SK-N-SH (cell line): ENCODE data around the gene SH2D5. TPM values are rescaled to one million over a fixed set of nuclear protein-coding genes. Genes with fewer than 3 reads are reported as not detected.

ENCODE experiments used
- CTCF ChIA-PET: fragments of 300-600, 350-600 bp; formaldehyde crosslinking; extraction: SDS; loops from one replicate; lab custom pipeline; 2021; lab: Yijun Ruan, JAX
- POLR2A ChIA-PET: fragments of 350-600 bp; sonication (Branson Sonifier 250); formaldehyde crosslinking; extraction: SDS; loops from one replicate; lab custom pipeline; 2020; ENCODE audit warnings: antibody characterized with exemption, inconsistent platforms; lab: Yijun Ruan, JAX
- DNase-seq: peaks from one replicate; pipeline ENCODE4 v3.0.0; 2012
- H2AFZ ChIP-seq: fragments of 200-600 bp; sonication (generic); 2 replicates; pipeline ENCODE4 v1.8.1; 2016; ENCODE audit warnings: antibody characterized with exemption, mild to moderate bottlenecking, low read depth
- H3F3A ChIP-seq: fragments of 200-600 bp; sonication (generic); replicated peaks from 2 replicates; pipeline ENCODE3; 2016; ENCODE audit warnings: antibody characterized with exemption, mild to moderate bottlenecking; ENCODE audit not compliant: insufficient read depth
- H3K27ac ChIP-seq, 2 experiments: fragments of 200-500 bp in 1 of 2; fragments of 200-600 bp in 1 of 2; sonication (Bioruptor generic) in 1 of 2; sonication (generic), shearing (Covaris generic) in 1 of 2; 2 replicates each; pipeline versions ENCODE4 v1.5.1 to v1.6.1; 2014 to 2016; ENCODE audit warnings: low read depth in 2 of 2, inconsistent platforms in 1 of 2, low read length in 1 of 2, mild to moderate bottlenecking in 1 of 2, mixed read lengths in 1 of 2
- H3K27me3 ChIP-seq: fragments of 200-600 bp; sonication (generic), shearing (Covaris generic); 2 replicates; pipeline ENCODE4 v1.6.1; 2016; ENCODE audit warnings: mixed run types; ENCODE audit not compliant: insufficient read depth
- H3K36me3 ChIP-seq, 2 experiments: fragments of 200-500 bp in 1 of 2; fragments of 200-600 bp in 1 of 2; sonication (Bioruptor generic) in 1 of 2; sonication (generic) in 1 of 2; replicated peaks in 1 of 2; 2 replicates each; pipeline versions ENCODE3 to v1.5.1; 2014 to 2016; ENCODE audit warnings: low read length in 1 of 2, mild to moderate bottlenecking in 1 of 2; ENCODE audit not compliant: insufficient read depth in 2 of 2, control insufficient read depth in 1 of 2
- H3K4me1 ChIP-seq, 2 experiments: fragments of 200-500 bp in 1 of 2; fragments of 200-600 bp in 1 of 2; sonication (Bioruptor generic) in 1 of 2; sonication (generic), shearing (Covaris generic) in 1 of 2; 2 replicates each; pipeline versions ENCODE4 v1.5.1 to v1.6.1; 2014 to 2016; ENCODE audit warnings: low read depth in 1 of 2, low read length in 1 of 2, mixed run types in 1 of 2; ENCODE audit not compliant: insufficient read depth in 2 of 2, control insufficient read depth in 1 of 2
- H3K4me2 ChIP-seq: fragments of 200-600 bp; sonication (generic), shearing (Covaris generic); 2 replicates; pipeline ENCODE4 v1.6.1; 2017; ENCODE audit warnings: mixed run types
- H3K4me3 ChIP-seq, 2 experiments: fragments of 200-500 bp in 1 of 2; fragments of 200-600 bp in 1 of 2; sonication (Bioruptor generic) in 1 of 2; sonication (generic), shearing (Covaris generic) in 1 of 2; 2 replicates each; pipeline versions ENCODE4 v1.5.1 to v1.8.1; 2014 to 2016; ENCODE audit warnings: low read depth in 2 of 2, inconsistent platforms in 1 of 2, low read length in 1 of 2, mild to moderate bottlenecking in 1 of 2, mixed read lengths in 1 of 2, moderate library complexity in 1 of 2
- H3K79me2 ChIP-seq: fragments of 200-600 bp; sonication (generic); 2 replicates; pipeline ENCODE4 v1.8.1; 2017; ENCODE audit warnings: mild to moderate bottlenecking; ENCODE audit not compliant: insufficient read depth
- H3K9ac ChIP-seq: fragments of 200-600 bp; sonication (generic); 2 replicates; pipeline ENCODE4 v1.6.1; 2017; ENCODE audit warnings: mixed run types
- H3K9me2 ChIP-seq: fragments of 200-600 bp; sonication (generic); 2 replicates; pipeline ENCODE4 v1.6.1; 2017; ENCODE audit warnings: mixed run types
- H3K9me3 ChIP-seq: fragments of 200-600 bp; sonication (generic); 2 replicates; pipeline ENCODE4 v1.6.1; 2017; ENCODE audit warnings: mixed run types, mild to moderate bottlenecking, moderate library complexity
- H4K20me1 ChIP-seq: fragments of 200-600 bp; sonication (generic); 2 replicates; pipeline ENCODE4 v1.6.1; 2017; ENCODE audit warnings: mild to moderate bottlenecking, mixed run types; ENCODE audit not compliant: insufficient read depth
- CHD2 ChIP-seq: fragments of 150-350 bp; IDR thresholded peaks from 2 replicates; pipeline ENCODE4 v1.6.1; 2018; ENCODE audit warnings: low read length; ENCODE audit not compliant: partially characterized antibody
- CTCF ChIP-seq: fragments of 200-600 bp; sonication (generic); IDR thresholded peaks from 2 replicates; pipeline ENCODE4 v1.6.1; 2017; ENCODE audit warnings: antibody characterized with exemption, mild to moderate bottlenecking, moderate library complexity
- FOSL2 ChIP-seq: IDR thresholded peaks from 2 replicates; pipeline ENCODE4 v1.4.0; 2012; ENCODE audit warnings: low read depth, mild to moderate bottlenecking, moderate library complexity, borderline replicate concordance
- FOXM1 ChIP-seq: IDR thresholded peaks from 2 replicates; pipeline ENCODE4 v1.4.0; 2012; ENCODE audit warnings: low read depth, mild to moderate bottlenecking
- GABPA ChIP-seq: IDR thresholded peaks from 2 replicates; pipeline ENCODE4 v1.4.0; 2012; ENCODE audit warnings: low read depth, mild to moderate bottlenecking
- JUND ChIP-seq: IDR thresholded peaks from 2 replicates; pipeline ENCODE4 v1.4.0; 2012
- MAX ChIP-seq: IDR thresholded peaks from 2 replicates; pipeline ENCODE4 v1.4.0; 2012; ENCODE audit warnings: low read depth
- MEF2A ChIP-seq: IDR thresholded peaks from 2 replicates; pipeline ENCODE4 v1.4.0; 2012; ENCODE audit warnings: low read depth, borderline replicate concordance
- MXI1 ChIP-seq: IDR thresholded peaks from 2 replicates; pipeline ENCODE4 v1.6.1; 2012; ENCODE audit warnings: mild to moderate bottlenecking, low read depth, low read length, improper control_type of control experiment
- NFIC ChIP-seq: IDR thresholded peaks from 2 replicates; pipeline ENCODE4 v1.4.0; 2012; ENCODE audit warnings: borderline replicate concordance
- NRF1 ChIP-seq: IDR thresholded peaks from 2 replicates; pipeline ENCODE4 v1.6.1; 2012; ENCODE audit warnings: low read depth, mild to moderate bottlenecking, low read length
- PBX3 ChIP-seq: IDR thresholded peaks from 2 replicates; pipeline ENCODE4; 2012
- POLR2AphosphoS5 ChIP-seq: IDR thresholded peaks from 2 replicates; pipeline ENCODE4 v1.6.1; 2012; ENCODE audit warnings: low read depth, low read length
- RAD21 ChIP-seq: IDR thresholded peaks from 2 replicates; pipeline ENCODE4 v1.6.1; 2012; ENCODE audit warnings: mild to moderate bottlenecking, low read length
- RCOR1 ChIP-seq: fragments of 150-350 bp; IDR thresholded peaks from 2 replicates; pipeline ENCODE4 v1.6.1; 2017; ENCODE audit warnings: antibody characterized with exemption, low read length
- REST ChIP-seq: IDR thresholded peaks from 2 replicates; pipeline ENCODE4 v1.6.1; 2012; ENCODE audit warnings: mild to moderate bottlenecking, low read depth, low read length, moderate library complexity
- RXRA ChIP-seq: IDR thresholded peaks from 2 replicates; pipeline ENCODE4 v1.4.0; 2012; ENCODE audit warnings: low read depth, mild to moderate bottlenecking, borderline replicate concordance
- SIN3A ChIP-seq: IDR thresholded peaks from 2 replicates; pipeline ENCODE4 v1.6.1; 2012; ENCODE audit warnings: low read depth, mild to moderate bottlenecking, low read length, moderate library complexity, borderline replicate concordance
- SMC3 ChIP-seq: IDR thresholded peaks from 2 replicates; pipeline ENCODE4 v1.6.1; 2012; ENCODE audit warnings: low read depth, low read length, improper control_type of control experiment
- TAF1 ChIP-seq: IDR thresholded peaks from 2 replicates; pipeline ENCODE4 v1.6.1; 2012; ENCODE audit warnings: low read depth, mild to moderate bottlenecking, low read length, moderate library complexity, borderline replicate concordance
- YY1 ChIP-seq: IDR thresholded peaks from 2 replicates; pipeline ENCODE4 v1.4.0; 2012; ENCODE audit warnings: low read depth, mild to moderate bottlenecking
- ZBTB33 ChIP-seq: IDR thresholded peaks from 2 replicates; pipeline ENCODE4 v1.4.0; 2012; ENCODE audit warnings: low read depth, borderline replicate concordance
- WGBS: methylation state at CpG from one replicate; pipeline ENCODE4 v1.1.6; 2017; ENCODE audit warnings: low lambda C conversion rate; 5-methylcytosine and 5-hydroxymethylcytosine counted together
- polyA plus RNA-seq, 3 experiments: library from polyadenylated mRNA; depleted of rRNA; stranded (reverse); fragments of >200 nt; gene quantifications; 2 replicates each; pipeline ENCODE4 v1.2.3, GENCODE V29; 2012

Gene SH2D5
- polyA plus RNA-seq, 1 of the 3 experiments (the other 2 are of a cell fraction) = 6.1 TPM

- TF ChIP-seq CHD2 (no peak), NFIC (no peak), MXI1 (no peak), RCOR1 (no peak), GABPA (no peak), REST (no peak), POLR2AphosphoS5 (no peak)
Observed at GRCh38 chr1:20681999-20682398, 50.5 kb downstream of the SH2D5 start (continued).

GRCh38 chr1:20680269-20680668, 52.2 kb downstream of the SH2D5 start:
- Histone ChIP-seq H3K4me1 (no peaks in the 10 kb centered on the region), H3K9me2 (no peaks in the 10 kb centered on the region), H3K36me3 (no peaks in the 10 kb centered on the region), H3K27ac (no peak overlapping the region), H2AFZ (no peak overlapping the region), H3F3A (no peaks in the 10 kb centered on the region), H3K79me2 (no peaks in the 10 kb centered on the region), H3K27me3 (no peaks in the 10 kb centered on the region), H4K20me1 (no peaks in the 10 kb centered on the region), H3K9me3 (no peaks in the 10 kb centered on the region), H3K9ac (no peak overlapping the region), H3K4me2 (no peak overlapping the region), H3K4me3 (no peak overlapping the region)
- POLR2A ChIA-PET = no interaction called here
- no peak for TF ChIP-seq ZBTB33
- TF ChIP-seq JUND = no peak
- TF ChIP-seq MXI1 = no peak
- TF ChIP-seq NRF1 = no peak
- TF ChIP-seq FOXM1 = no peak
- TF ChIP-seq RXRA = no peak
- TF ChIP-seq CTCF = no peak
- TF ChIP-seq PBX3 = no peak
- no peak for TF ChIP-seq POLR2AphosphoS5
- TF ChIP-seq FOSL2 = no peak
- no peak for TF ChIP-seq YY1
- TF ChIP-seq SIN3A = no peak
- no peak for TF ChIP-seq MAX
- TF ChIP-seq MEF2A = no peak
- TF ChIP-seq RAD21 = no peak
- TF ChIP-seq RCOR1 = no peak
- TF ChIP-seq SMC3 = no peak
- TF ChIP-seq TAF1 = no peak
- no peak for DNase-seq
- CTCF ChIA-PET = interaction anchor here (0.9 to 1.3 kb wide), 2 partner anchors 17 to 515 kb away, joined by 3 read pairs; no protein-coding TSS in a partner anchor
- 75% methylated on average over 5 of the region's 5 CpGs for WGBS
